Mesothelial cell of epicardium (in vitro differentiated cells): ENCODE data around the gene MTHFSD. TPM values are rescaled to one million over a fixed set of nuclear protein-coding genes. Genes with fewer than 3 reads are reported as not detected.

ENCODE experiments used
- DNase-seq, 2 experiments: peaks; one replicate each; pipeline ENCODE4 v3.0.0; 2021; ENCODE audit warnings: low spot score in 2 of 2; ENCODE audit not compliant: unreplicated experiment in 2 of 2
- H3K27ac Mint-ChIP-seq: 2 replicates; pipeline ENCODE4 v1.8.0; 2021; ENCODE audit warnings: mixed read lengths
- H3K27me3 Mint-ChIP-seq: 2 replicates; pipeline ENCODE4 v1.8.0; 2021; ENCODE audit warnings: low read depth, mixed read lengths
- H3K36me3 Mint-ChIP-seq: 2 replicates; pipeline ENCODE4 v1.8.0; 2021; ENCODE audit warnings: mixed read lengths
- H3K4me1 Mint-ChIP-seq: 2 replicates; pipeline ENCODE4 v1.8.0; 2021; ENCODE audit warnings: mixed read lengths
- H3K4me3 Mint-ChIP-seq: 2 replicates; pipeline ENCODE4 v1.8.0; 2021; ENCODE audit warnings: mild to moderate bottlenecking, moderate library complexity, mixed read lengths
- H3K9me3 Mint-ChIP-seq: 2 replicates; pipeline ENCODE4 v1.8.0; 2021; ENCODE audit warnings: mixed read lengths
- CTCF ChIP-seq: fragments of 200-600 bp; sonication (generic); IDR thresholded peaks from one replicate; pipeline ENCODE4 v1.5.0; 2021; ENCODE audit warnings: antibody characterized with exemption; ENCODE audit not compliant: unreplicated experiment
- total RNA-seq: library from RNA; stranded (reverse); gene quantifications from 3 replicates; pipeline ENCODE4 v1.2.1, GENCODE V29; 2021

The MTHFSD gene
- total RNA-seq, 1 donor from 2014 or later: 27.4 TPM

GRCh38 chr16:86546638-86547013 is 8.4 kb downstream of the MTHFSD start:
- no peak overlapping the region for H3K27ac Mint-ChIP-seq
- H3K27me3 Mint-ChIP-seq: no peaks in the 10 kb centered on the region
- H3K36me3 Mint-ChIP-seq: peaks cover 5% of the 10 kb centered on the region
- DNase-seq: no peak
- peaks cover 13% of the 10 kb centered on the region for H3K4me1 Mint-ChIP-seq
- TF ChIP-seq CTCF: no peak
- no peaks in the 10 kb centered on the region for H3K9me3 Mint-ChIP-seq
- no peak overlapping the region for H3K4me3 Mint-ChIP-seq

GRCh38 chr16:86545954-86546637 is 8.9 kb downstream of the MTHFSD start:
- H3K4me3 Mint-ChIP-seq: no peak overlapping the region
- peaks cover 5% of the 10 kb centered on the region for H3K36me3 Mint-ChIP-seq

GRCh38 chr16:86545481-86545880 is 9.6 kb downstream of the MTHFSD start:
- Mint-ChIP-seq H3K4me1 (peaks cover 13% of the 10 kb centered on the region), H3K27ac (no peak overlapping the region)
- no peak for TF ChIP-seq CTCF

More at GRCh38 chr16:86545954-86546637, 8.9 kb downstream of the MTHFSD start:
- DNase-seq: no peak
- Mint-ChIP-seq H3K9me3 (no peaks in the 10 kb centered on the region), H3K27ac (peak overlapping the region; percentile 12), H3K4me1 (peaks cover 13% of the 10 kb centered on the region), H3K27me3 (no peaks in the 10 kb centered on the region)
- no peak for TF ChIP-seq CTCF

GRCh38 chr16:86542756-86543750 is 12.0 kb downstream of the MTHFSD start:
- no peak for DNase-seq
- TF ChIP-seq CTCF: no peak
- Mint-ChIP-seq H3K27ac (no peak overlapping the region), H3K27me3 (peaks cover 4% of the 10 kb centered on the region), H3K9me3 (no peaks in the 10 kb centered on the region), H3K4me3 (no peak overlapping the region), H3K4me1 (peaks cover 13% of the 10 kb centered on the region), H3K36me3 (peaks cover 5% of the 10 kb centered on the region)

More at GRCh38 chr16:86545481-86545880, 9.6 kb downstream of the MTHFSD start:
- peaks cover 5% of the 10 kb centered on the region for H3K36me3 Mint-ChIP-seq
- H3K27me3 Mint-ChIP-seq: no peaks in the 10 kb centered on the region
- H3K4me3 Mint-ChIP-seq: no peak overlapping the region
- H3K9me3 Mint-ChIP-seq: no peaks in the 10 kb centered on the region
- no peak for DNase-seq

GRCh38 chr16:86541560-86541959 is 13.5 kb downstream of the MTHFSD start:
- Mint-ChIP-seq H3K4me3 (no peak overlapping the region), H3K36me3 (peaks cover 5% of the 10 kb centered on the region), H3K9me3 (no peaks in the 10 kb centered on the region), H3K27ac (no peak overlapping the region), H3K27me3 (peaks cover 6% of the 10 kb centered on the region), H3K4me1 (peaks cover 9% of the 10 kb centered on the region)
- no peak for DNase-seq
- no peak for TF ChIP-seq CTCF
